HL-60 (cell line): Measurements from ENCODE around the gene DRC7.

Experiments used
- DNase-seq, 2 experiments: peaks; one replicate each; pipeline ENCODE4 v3.0.0-alpha.2; 2010 to 2020; ENCODE audit warnings: low read depth in 1 of 2, low spot score in 1 of 2
- H3K27ac ChIP-seq: fragments of 250-450 bp; sonication (Bioruptor Pico); replicated peaks from 2 replicates; pipeline ENCODE4 v1.5.1; 2020; ENCODE audit warnings: mild to moderate bottlenecking, moderate library complexity
- H3K27me3 ChIP-seq: fragments of 250-450 bp; sonication (Bioruptor Pico); 2 replicates; pipeline ENCODE4 v1.5.1; 2021; ENCODE audit warnings: mild to moderate bottlenecking, moderate library complexity; ENCODE audit not compliant: insufficient read depth, poor library complexity, severe bottlenecking
- H3K4me3 ChIP-seq: replicated peaks from 2 replicates; pipeline ENCODE4 v1.5.1; 2011; ENCODE audit warnings: mild to moderate bottlenecking, control low read depth, low read length; ENCODE audit not compliant: insufficient read depth
- GABPA ChIP-seq: IDR thresholded peaks from 2 replicates; pipeline ENCODE4 v1.6.1; 2012; ENCODE audit warnings: low read depth
- POLR2AphosphoS5 ChIP-seq: IDR thresholded peaks from 2 replicates; pipeline ENCODE4 v1.6.1; 2012; ENCODE audit warnings: low read depth
- SPI1 ChIP-seq: IDR thresholded peaks from 2 replicates; pipeline ENCODE4 v1.6.1; 2012; ENCODE audit warnings: low read depth, mild to moderate bottlenecking, borderline replicate concordance
- TF ChIP-seq, protein P1 (sequence below): IDR thresholded peaks from 2 replicates; pipeline ENCODE4 v1.6.1; 2012; ENCODE audit warnings: low read depth; ENCODE audit not compliant: insufficient replicate concordance
- TF ChIP-seq, protein P2 (sequence below): IDR thresholded peaks from one replicate; pipeline ENCODE4 v1.5.1; 2011; ENCODE audit warnings: low read length, control low read depth, inconsistent platforms; ENCODE audit not compliant: insufficient read depth

Gene DRC7

GRCh38 chr16:57667526-57668262 lies 26.9 kb upstream of the DRC7 start:
- Histone ChIP-seq H3K27me3 (no peaks in the 10 kb centered on the region), H3K27ac (peak overlapping the region; percentile 80), H3K4me3 (no peak overlapping the region)
- DNase-seq = peak; percentile 88 to 89
- TF ChIP-seq GABPA (no peak), POLR2AphosphoS5 (0 out of 2 replicates have a peak, but pooled peaks have one; percentile 20), SPI1 (peak; percentile 33; the same call in 1 of the 2 replicates)
- TF ChIP-seq, protein P1, sequence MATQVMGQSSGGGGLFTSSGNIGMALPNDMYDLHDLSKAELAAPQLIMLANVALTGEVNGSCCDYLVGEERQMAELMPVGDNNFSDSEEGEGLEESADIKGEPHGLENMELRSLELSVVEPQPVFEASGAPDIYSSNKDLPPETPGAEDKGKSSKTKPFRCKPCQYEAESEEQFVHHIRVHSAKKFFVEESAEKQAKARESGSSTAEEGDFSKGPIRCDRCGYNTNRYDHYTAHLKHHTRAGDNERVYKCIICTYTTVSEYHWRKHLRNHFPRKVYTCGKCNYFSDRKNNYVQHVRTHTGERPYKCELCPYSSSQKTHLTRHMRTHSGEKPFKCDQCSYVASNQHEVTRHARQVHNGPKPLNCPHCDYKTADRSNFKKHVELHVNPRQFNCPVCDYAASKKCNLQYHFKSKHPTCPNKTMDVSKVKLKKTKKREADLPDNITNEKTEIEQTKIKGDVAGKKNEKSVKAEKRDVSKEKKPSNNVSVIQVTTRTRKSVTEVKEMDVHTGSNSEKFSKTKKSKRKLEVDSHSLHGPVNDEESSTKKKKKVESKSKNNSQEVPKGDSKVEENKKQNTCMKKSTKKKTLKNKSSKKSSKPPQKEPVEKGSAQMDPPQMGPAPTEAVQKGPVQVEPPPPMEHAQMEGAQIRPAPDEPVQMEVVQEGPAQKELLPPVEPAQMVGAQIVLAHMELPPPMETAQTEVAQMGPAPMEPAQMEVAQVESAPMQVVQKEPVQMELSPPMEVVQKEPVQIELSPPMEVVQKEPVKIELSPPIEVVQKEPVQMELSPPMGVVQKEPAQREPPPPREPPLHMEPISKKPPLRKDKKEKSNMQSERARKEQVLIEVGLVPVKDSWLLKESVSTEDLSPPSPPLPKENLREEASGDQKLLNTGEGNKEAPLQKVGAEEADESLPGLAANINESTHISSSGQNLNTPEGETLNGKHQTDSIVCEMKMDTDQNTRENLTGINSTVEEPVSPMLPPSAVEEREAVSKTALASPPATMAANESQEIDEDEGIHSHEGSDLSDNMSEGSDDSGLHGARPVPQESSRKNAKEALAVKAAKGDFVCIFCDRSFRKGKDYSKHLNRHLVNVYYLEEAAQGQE = no peak
- TF ChIP-seq, protein P2, sequence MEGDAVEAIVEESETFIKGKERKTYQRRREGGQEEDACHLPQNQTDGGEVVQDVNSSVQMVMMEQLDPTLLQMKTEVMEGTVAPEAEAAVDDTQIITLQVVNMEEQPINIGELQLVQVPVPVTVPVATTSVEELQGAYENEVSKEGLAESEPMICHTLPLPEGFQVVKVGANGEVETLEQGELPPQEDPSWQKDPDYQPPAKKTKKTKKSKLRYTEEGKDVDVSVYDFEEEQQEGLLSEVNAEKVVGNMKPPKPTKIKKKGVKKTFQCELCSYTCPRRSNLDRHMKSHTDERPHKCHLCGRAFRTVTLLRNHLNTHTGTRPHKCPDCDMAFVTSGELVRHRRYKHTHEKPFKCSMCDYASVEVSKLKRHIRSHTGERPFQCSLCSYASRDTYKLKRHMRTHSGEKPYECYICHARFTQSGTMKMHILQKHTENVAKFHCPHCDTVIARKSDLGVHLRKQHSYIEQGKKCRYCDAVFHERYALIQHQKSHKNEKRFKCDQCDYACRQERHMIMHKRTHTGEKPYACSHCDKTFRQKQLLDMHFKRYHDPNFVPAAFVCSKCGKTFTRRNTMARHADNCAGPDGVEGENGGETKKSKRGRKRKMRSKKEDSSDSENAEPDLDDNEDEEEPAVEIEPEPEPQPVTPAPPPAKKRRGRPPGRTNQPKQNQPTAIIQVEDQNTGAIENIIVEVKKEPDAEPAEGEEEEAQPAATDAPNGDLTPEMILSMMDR = peak; percentile 57

- Histone ChIP-seq H3K27me3 (no peaks in the 10 kb centered on the region), H3K4me3 (peak within 1 kb of the TSS; percentile 14), H3K27ac (peak within 1 kb of the TSS; percentile 80)
- TF ChIP-seq GABPA (no peak), POLR2AphosphoS5 (no peak), SPI1 (no peak)
- TF ChIP-seq, protein P2 = no peak
- TF ChIP-seq, protein P1 = no peak
- no peak for DNase-seq
Measured at GRCh38 chr16:57668263-57668571, 26.4 kb upstream of the DRC7 start, which contains the start of gene ADGRG3. ADGRG3 (plus strand) TSS chr16:57668306; CDS start chr16:57668348, 42 bp downstream.

DNA sequence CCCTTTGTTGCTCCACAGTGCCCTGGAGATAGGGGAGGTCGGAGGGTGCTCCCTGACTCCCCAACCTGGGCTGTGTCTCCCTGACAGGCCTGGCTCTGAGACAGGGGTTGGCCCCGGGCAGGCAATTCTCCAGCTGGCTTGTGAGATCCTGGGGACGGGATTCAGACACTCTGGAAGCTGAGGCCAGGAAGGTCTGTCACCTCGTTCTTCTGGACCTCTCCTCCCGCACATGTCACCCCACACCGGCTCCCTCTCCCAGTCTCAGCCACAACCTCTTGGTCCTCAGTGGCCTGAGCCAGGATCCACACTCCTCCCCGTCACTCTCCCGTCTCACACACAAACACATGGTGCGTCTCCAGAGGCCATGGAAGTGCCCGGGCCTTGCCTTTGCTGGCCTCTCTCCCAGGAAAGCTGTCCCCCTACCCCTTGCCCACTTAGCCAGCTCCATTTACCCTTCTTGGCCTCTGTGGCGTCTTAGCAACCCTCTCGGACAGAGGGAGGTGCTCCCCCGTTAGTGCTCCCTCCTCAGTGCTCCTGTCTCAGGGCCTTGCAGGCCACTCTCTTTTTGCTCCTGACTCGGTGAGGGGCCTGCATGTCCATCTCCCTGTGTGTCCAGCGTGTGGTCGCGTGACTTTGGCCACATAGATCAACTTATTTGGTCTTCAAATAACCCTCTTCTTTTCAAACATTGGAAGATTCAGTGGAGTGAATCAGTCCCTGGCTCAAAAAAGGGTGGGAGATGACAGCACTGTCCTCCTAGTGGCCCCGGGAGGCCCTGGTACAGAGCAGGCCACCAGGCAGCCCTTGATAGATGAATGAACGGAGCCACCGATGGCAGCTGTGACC lies 25.8 kb upstream of the DRC7 start:
- H3K27ac ChIP-seq = peak overlapping the region; percentile 80
- H3K4me3 ChIP-seq = peak overlapping the region; percentile 12
- DNase-seq = no peak
- no peaks in the 10 kb centered on the region for H3K27me3 ChIP-seq
- TF ChIP-seq, protein P1 = no peak
- TF ChIP-seq, protein P2 = no peak
- no peak for TF ChIP-seq SPI1
- TF ChIP-seq GABPA = no peak
- no peak for TF ChIP-seq POLR2AphosphoS5
